ENCODE data around the gene ASXL1. TPM values are rescaled to one million over a fixed set of nuclear protein-coding genes. Genes with fewer than 3 reads are reported as not detected.

Gene ASXL1
- total and polyA plus RNA-seq, 9 of the 15 experiments (the other 6 are each of a cell fraction or from before 2014, with no cell fraction given): 6.5 to 65.3 (median 32.3) TPM

DNA sequence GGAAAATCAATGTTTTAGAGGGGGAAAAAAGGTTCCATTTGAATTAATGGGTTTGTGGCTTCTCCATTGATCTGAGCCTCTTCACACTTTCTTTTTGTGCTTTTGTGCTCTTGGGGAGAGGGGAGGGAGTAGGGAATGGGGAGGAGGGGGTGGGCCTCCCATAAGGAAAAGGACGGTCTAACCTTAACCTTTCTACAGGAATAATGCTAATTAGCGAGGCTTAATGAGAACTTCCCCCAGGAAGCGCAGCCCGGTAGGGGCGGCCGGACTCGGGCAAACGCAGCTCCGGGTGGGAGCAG lies 124.0 kb downstream of the ASXL1 start:
- H3K36me3 ChIP-seq (ENCODE audit: control insufficient read depth, insufficient read depth, low read length): peaks cover 12% of the 10 kb centered on the region; the same call in 2 of the 3 replicates
- no peak overlapping the region for H3K4me2 ChIP-seq (ENCODE audit: insufficient read depth, low read length)
- no peak overlapping the region for H2AFZ ChIP-seq (ENCODE audit: low read depth, low read length)
- H3K27me3 ChIP-seq (ENCODE audit: control insufficient read depth in 2 of 2, insufficient read depth in 2 of 2, low read length in 2 of 2): no peaks in the 10 kb centered on the region
- intact Hi-C loops (cut with micrococcal nuclease) (no loop called here), in situ Hi-C loops (cut with MboI) (no loop called here)
- DNase-seq (ENCODE audit: extremely low read depth in 1 of 4, low spot score in 3 of 4): no peak
- no peak overlapping the region for H3K27ac ChIP-seq (ENCODE audit: extremely low read depth, low read depth, low read length)
- H3K9me1 ChIP-seq (ENCODE audit: control insufficient read depth, insufficient read depth, low read length): no peaks in the 10 kb centered on the region
- BruUV-seq (replicated peaks): no TSS peak
- peaks cover 16 to 43% of the 10 kb centered on the region in 2 experiments for H3K4me1 ChIP-seq (replicated peaks in 1 of 2; ENCODE audit: control insufficient read depth in 2 of 2, insufficient read depth in 2 of 2, low read length in 2 of 2)
- H3K9ac ChIP-seq (ENCODE audit: insufficient read depth in 1 of 2, low read depth in 2 of 2, low read length in 2 of 2): no peak overlapping the region
- H4K20me1 ChIP-seq (replicated peaks; ENCODE audit: control insufficient read depth, insufficient read depth, low read length): no peaks in the 10 kb centered on the region
- no peak for FAIRE-seq
- ChIA-PET POLR2A (no interaction called here), CTCF (ENCODE audit: low intra/inter-chr PET ratio) (no interaction called here)
- H3K4me3 ChIP-seq: no peak overlapping the region
- H3K79me2 ChIP-seq (ENCODE audit: control insufficient read depth, insufficient read depth, low read length): peaks cover 32% of the 10 kb centered on the region
- no peak for ATAC-seq
- H3K9me3 ChIP-seq (replicated peaks; ENCODE audit: control insufficient read depth, insufficient read depth, low read depth, low read length): no peaks in the 10 kb centered on the region
- WGBS (ENCODE audit: insufficient coverage, low coverage, missing lambda C conversion rate): 93% methylated on average over 8 of the region's 9 CpGs
- no peak for TF ChIP-seq SRSF7 (optimal IDR thresholded peaks at IDR 0.05; ENCODE audit: low read depth, low read length)
- TF ChIP-seq, protein P1, sequence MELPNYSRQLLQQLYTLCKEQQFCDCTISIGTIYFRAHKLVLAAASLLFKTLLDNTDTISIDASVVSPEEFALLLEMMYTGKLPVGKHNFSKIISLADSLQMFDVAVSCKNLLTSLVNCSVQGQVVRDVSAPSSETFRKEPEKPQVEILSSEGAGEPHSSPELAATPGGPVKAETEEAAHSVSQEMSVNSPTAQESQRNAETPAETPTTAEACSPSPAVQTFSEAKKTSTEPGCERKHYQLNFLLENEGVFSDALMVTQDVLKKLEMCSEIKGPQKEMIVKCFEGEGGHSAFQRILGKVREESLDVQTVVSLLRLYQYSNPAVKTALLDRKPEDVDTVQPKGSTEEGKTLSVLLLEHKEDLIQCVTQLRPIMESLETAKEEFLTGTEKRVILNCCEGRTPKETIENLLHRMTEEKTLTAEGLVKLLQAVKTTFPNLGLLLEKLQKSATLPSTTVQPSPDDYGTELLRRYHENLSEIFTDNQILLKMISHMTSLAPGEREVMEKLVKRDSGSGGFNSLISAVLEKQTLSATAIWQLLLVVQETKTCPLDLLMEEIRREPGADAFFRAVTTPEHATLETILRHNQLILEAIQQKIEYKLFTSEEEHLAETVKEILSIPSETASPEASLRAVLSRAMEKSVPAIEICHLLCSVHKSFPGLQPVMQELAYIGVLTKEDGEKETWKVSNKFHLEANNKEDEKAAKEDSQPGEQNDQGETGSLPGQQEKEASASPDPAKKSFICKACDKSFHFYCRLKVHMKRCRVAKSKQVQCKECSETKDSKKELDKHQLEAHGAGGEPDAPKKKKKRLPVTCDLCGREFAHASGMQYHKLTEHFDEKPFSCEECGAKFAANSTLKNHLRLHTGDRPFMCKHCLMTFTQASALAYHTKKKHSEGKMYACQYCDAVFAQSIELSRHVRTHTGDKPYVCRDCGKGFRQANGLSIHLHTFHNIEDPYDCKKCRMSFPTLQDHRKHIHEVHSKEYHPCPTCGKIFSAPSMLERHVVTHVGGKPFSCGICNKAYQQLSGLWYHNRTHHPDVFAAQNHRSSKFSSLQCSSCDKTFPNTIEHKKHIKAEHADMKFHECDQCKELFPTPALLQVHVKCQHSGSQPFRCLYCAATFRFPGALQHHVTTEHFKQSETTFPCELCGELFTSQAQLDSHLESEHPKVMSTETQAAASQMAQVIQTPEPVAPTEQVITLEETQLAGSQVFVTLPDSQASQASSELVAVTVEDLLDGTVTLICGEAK (IDR thresholded peaks at IDR 0.05): no peak
- TF ChIP-seq, protein P1 (CRISPR knock-in tag; IDR thresholded peaks at IDR 0.05): no peak
- no peak for TF ChIP-seq ZC3H8 (IDR thresholded peaks at IDR 0.05)
- no peak for TF ChIP-seq ZNF436 (CRISPR knock-in tag; IDR thresholded peaks at IDR 0.05)
- TF ChIP-seq, protein P2, sequence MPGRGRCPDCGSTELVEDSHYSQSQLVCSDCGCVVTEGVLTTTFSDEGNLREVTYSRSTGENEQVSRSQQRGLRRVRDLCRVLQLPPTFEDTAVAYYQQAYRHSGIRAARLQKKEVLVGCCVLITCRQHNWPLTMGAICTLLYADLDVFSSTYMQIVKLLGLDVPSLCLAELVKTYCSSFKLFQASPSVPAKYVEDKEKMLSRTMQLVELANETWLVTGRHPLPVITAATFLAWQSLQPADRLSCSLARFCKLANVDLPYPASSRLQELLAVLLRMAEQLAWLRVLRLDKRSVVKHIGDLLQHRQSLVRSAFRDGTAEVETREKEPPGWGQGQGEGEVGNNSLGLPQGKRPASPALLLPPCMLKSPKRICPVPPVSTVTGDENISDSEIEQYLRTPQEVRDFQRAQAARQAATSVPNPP (IDR thresholded peaks at IDR 0.05; ENCODE audit: borderline replicate concordance, insufficient read depth, insufficient read length): no peak
- no peak for TF ChIP-seq FUS (optimal IDR thresholded peaks at IDR 0.05; ENCODE audit: low read depth, low read length)
- TF ChIP-seq FOXK2 (conservative IDR thresholded peaks at IDR 0.05 in 1 of 2, IDR thresholded peaks at IDR 0.05 in 1 of 2; ENCODE audit: low read depth in 2 of 2): no peak
- TF ChIP-seq RAD51 (IDR thresholded peaks at IDR 0.05; ENCODE audit: borderline replicate concordance, low read depth): no peak
- no peak for TF ChIP-seq PML (IDR thresholded peaks at IDR 0.05; ENCODE audit: low read length)
- TF ChIP-seq HDAC8 (tag; IDR thresholded peaks at IDR 0.05): no peak
- no peak for TF ChIP-seq FOXA1 (IDR thresholded peaks at IDR 0.05; ENCODE audit: borderline replicate concordance)
- TF ChIP-seq IRF2 (CRISPR knock-in tag; IDR thresholded peaks at IDR 0.05): no peak
- no peak for TF ChIP-seq YY1 (IDR thresholded peaks at IDR 0.05; ENCODE audit: borderline replicate concordance in 1 of 3, control insufficient read depth in 1 of 3, extremely low read depth in 1 of 3, insufficient read depth in 3 of 3, insufficient read length in 1 of 3, insufficient replicate concordance in 2 of 3, low read depth in 1 of 3, low read length in 2 of 3)
- TF ChIP-seq L3MBTL2 (IDR thresholded peaks at IDR 0.05): no peak
